HG02798 (cell line): ENCODE data around the gene ECT2L.

ENCODE experiments used
- ATAC-seq: cut with Tn5 transposase; IDR thresholded peaks from one replicate; pipeline ENCODE4 v1.9.1; 2021; ENCODE audit warnings: mild to moderate bottlenecking; ENCODE audit not compliant: unreplicated experiment, poor library complexity

The ECT2L gene

GRCh38 chr6:138856654-138857053 lies 60.8 kb downstream of the ECT2L start:
- no peak for ATAC-seq

- ATAC-seq = no peak
Measured at GRCh38 chr6:138857775-138858174, 61.9 kb downstream of the ECT2L start.

DNA sequence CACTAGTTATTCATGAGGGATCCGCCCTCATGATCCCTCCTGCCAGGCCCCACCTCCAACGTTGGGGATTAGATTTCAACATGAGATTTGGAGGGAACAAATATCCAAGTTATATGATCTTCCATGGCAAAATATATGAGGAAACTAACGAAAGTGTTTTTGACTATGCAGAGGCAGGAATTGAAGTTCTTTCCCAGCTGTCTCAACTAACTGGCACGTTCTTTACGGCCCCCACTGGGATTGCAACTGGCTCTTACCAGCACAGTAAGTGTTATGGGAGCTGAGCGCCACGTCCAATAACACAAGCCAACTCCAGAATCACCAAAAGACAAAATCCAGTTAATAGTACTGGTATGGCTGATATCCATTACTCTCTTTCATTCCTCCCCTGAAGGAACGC lies 66.6 kb downstream of the ECT2L start:
- ATAC-seq = no peak

DNA sequence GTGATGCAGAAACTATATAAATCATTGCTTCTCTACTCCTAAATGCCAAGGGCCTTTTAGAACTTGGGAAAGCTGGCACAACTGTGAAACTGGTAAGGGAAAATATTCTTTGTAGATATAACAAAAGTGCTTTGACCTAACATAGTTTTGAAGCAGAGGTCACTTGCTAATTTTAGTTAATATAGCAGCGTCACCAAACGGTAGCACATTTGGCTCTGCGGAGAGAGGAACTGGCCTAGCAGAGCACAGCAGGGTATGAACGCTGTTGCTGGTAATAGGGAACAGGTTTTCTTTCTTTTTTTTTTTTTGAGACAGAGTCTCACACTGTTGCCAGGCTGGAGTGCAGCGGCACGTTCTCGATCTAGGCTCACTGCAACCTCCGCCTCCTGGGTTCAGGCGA lies 67.4 kb downstream of the ECT2L start:
- no peak for ATAC-seq

DNA sequence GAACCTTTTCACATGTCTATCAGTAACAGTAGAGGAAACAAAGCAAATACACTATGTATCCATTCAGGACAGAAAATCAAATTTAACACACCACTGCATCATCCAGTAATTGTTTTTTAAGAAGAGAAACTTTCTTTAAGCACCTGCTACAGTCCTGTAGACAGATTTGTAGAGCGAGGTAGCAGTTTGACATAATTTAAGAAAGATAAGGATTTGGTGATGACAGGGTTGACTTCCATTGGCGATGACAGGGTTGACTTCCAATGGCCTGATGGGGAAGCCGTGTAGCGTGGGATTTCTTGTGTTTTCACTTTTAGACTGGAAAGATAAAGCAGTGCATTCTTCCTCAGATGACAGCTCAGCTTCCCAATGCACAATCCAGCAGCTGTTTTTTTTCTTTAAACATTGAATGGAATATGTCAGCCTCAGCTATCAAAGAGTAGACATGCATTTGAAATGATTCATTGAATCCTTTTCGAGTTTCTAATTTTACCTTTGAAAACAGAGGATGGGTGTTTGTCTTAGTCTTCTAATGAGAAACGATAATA lies 68.5 kb downstream of the ECT2L start:
- no peak for ATAC-seq

- no peak for ATAC-seq
Measured at GRCh38 chr6:138865480-138866109, 69.7 kb downstream of the ECT2L start.

DNA sequence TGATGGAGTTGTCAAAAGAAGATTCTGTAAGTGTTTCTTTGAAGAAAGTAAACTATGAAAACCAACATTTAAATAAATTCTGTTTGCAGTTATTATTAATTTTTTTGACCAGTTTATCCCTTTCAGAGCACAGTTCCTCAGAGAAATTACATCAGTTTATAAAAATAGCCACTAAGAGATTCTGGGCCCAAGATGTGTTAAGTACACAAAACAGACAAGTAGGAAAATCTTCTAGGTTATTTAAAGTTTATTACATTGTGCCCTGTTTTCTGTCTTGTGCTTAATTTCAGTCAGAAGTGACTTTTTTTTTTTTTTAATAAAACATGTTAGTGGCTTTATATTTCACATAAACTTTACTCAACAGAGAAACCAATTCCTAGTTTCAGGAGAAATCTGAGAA lies 72.3 kb downstream of the ECT2L start:
- no peak for ATAC-seq

GRCh38 chr6:138869398-138869797 lies 73.5 kb downstream of the ECT2L start:
- ATAC-seq = no peak

DNA sequence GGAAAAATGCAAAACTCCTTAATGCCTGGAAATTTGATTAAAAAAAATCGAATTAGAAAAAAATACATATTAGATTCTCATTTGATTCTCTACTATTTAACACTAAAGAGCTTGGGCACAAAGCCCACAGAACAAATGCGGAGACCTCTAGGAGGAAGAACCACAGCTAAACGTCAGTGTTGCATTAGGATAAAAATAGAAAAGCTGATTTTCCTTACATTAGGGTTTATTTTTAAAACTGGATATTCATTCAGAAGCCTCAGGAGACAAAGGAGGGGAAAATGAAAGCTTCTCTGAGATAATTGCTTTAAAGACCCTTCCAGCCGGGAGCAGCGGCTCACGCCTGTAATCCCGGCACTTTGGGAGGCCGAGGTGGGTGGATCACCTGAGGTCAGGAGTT lies 77.3 kb downstream of the ECT2L start:
- no peak for ATAC-seq

DNA sequence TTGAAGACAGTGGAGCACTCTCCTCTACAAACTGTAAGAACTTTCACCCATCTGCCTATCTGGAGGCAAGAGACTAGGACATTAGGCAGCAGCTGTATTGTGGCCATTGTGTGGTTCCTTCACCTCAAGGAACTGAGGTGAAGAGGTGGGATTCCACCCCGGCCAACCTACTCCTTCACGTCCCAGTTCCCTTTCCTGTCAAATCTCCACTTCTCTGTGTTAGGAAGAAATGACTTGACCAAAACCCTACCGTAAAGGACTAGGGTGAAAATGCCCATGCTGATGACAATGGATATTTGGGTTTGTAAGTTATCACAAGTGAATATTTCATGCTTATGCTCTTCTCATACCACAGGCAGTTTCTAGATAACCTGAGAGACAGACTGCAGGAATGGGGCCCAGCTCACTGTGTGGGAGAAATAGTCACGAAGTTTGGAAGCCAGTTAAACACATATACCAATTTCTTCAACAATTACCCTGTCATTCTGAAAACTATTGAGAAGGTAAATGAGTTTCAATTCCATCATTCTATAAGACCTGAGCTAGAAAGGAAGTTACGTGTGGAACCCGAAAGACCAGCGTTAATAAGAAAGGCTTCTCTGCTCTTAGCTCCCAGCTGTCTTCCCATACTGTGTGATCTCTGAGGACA lies 86.6 kb downstream of the ECT2L start:
- peak; percentile 75 for ATAC-seq

GRCh38 chr6:138885156-138885819 lies 89.4 kb downstream of the ECT2L start:
- no peak for ATAC-seq

DNA sequence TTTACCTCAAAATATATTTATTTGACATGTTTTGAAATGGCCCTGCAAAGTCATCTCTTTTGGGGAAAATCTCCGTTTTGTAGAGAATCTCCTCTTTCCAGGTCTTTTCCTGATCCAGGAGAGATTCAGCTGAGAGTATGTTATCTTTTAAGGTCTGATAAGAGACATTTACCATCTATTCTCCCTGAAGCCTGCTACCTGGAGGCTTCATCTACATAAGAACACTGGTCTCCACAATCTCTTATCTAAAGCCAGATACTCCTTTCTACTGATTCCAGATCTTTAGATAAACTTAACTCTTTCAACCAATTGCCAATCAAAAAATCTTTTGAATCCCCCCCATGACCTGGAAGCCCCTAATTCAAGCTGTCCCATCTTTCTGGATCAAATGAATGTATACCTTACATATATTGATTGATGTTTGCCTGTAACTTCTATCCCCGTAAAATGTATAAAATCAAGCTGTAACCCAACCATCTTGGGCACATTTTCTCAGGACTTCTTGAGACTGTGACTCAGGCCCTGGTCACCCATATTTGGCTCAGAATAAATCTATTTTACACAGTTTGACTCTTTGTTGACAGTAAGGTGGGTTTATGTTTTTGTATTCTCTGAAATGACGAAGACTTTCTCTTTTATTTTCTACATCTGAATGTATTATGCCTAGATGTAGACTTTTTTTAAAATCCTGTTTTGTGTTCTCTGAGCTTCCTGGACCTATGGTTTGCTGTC lies 95.5 kb downstream of the ECT2L start:
- no peak for ATAC-seq

GRCh38 chr6:138896104-138896756 lies 100.3 kb downstream of the ECT2L start:
- ATAC-seq = no peak

- ATAC-seq = no peak
Measured at GRCh38 chr6:138897031-138897430, 101.1 kb downstream of the ECT2L start.

DNA sequence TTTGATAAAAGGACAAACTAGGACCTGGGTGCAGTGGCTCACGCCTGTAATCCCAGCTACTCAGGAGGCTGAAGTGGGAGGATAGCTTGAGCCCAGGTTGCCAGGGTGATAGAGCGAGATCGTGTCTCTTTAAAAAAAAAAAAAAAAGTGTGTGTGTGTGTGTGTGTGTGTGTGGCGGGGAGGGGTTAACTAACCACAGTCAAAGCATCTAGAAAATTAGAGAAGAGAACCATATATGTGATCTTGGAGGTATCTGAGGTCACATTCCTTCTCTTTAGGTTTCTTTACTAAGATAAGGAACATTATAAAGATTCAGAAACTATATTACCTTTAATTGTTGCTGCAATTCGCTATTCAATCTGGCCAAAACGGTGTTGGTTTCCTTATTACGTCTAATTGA lies 111.3 kb downstream of the ECT2L start:
- no peak for ATAC-seq

DNA sequence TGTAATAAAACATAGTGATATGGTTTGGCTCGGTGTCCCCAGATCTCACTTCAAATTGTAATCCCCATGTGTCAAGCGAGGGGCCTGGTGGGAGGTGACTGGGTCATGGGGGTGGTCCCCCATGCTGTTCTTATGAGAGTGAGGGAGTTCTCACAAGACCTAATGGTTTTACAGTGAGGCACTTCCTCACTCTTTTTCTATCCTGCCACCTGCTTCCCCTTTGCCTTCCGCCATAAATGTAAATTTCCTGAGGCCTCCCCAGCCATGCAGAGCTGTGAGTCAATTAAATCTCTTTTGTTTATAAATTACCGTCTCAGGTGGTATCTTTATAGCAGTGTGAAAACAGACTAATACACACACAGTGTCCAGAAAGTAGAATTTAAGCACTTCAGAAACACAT lies 113.6 kb downstream of the ECT2L start:
- ATAC-seq = no peak

DNA sequence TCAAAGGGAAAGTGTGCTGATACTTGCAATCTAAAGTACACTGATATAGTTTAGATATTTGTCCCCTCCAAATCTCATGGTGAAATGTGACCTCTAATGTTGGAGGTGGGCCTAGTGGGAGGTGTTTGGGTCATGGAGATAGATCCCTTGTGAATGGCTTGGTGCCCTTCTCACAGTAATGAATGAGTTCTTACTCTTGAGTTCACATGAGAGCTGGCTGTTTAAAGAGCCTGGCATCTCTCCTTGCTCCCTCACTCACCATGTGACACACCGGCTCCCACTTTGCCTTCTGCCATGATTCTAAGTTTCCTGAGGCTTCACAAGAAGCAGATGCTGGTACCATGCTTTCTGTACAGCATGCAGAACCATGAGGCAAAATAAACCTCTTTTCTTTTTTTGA lies 114.1 kb downstream of the ECT2L start:
- ATAC-seq = no peak

- no peak for ATAC-seq
Measured at GRCh38 chr6:138912308-138912707, 116.4 kb downstream of the ECT2L start.

DNA sequence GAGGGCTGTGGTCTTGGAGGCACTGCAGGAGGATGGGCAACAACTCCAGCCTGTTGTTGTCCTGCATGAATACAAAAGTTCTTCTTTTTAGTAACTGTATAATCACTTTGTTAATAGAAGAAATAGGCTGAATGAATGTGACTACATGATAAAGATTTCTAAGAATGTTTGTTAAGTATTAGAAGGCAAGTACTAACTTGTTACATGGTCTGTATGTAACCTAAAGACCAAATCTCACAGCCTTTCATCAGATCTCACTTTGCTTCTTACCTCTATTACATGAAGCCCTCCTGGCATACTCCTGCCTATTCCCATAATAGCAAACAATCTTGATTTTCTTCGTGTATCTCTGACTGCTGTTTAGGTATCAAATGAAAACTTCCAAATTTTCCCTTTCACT lies 118.8 kb downstream of the ECT2L start:
- ATAC-seq = no peak

DNA sequence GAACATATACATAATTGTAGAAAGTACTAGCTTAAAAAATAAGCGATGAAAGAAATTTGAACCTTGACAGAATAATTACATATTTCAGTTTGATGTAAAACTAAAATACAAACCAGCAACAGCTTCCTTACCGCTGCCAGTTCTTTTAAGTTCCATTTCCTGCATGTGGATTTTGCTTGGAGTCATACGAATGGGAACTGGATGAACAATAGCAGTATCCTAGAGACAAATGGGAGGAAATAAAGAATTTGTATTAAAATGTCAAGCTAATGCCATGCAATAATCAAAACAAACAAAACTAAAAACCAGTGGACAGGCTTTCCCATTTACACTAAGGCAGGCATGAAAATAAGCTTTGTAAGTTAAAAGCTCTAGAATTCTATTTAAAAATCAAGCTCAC lies 125.0 kb downstream of the ECT2L start:
- no peak for ATAC-seq
